ENCODE results near the gene LPP. TPM values are rescaled to one million over a fixed set of nuclear protein-coding genes. Genes with fewer than 3 reads are reported as not detected.

LPP gene
- total RNA-seq, 4 donors from 2014 or later, result 56.0 to 65.7 (median 58.1) TPM

DNA sequence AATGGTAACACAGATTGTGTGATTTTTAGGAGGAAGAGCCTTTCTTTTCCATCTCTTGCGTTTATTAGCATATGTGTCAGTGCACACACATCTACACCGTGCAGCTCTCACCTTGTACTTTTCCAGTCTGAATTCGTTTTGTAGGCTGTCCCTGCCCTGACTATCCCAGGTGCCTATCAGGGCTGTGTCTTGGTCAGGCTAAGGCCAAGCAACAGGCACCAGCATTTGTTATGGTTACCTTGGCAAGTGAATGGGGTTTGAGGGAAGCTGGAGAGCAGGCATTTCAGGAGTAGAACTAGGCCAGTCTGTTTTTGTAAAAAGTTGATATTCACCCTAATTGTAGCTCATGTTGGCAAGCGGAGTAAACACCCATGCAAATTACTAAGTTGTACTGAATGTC lies 528.4 kb downstream of the LPP start:
- Histone ChIP-seq H3K4me3 (no peak overlapping the region), H3K27me3 (no peaks in the 10 kb centered on the region), H3K9me3 (no peaks in the 10 kb centered on the region), H3K36me3 (no peaks in the 10 kb centered on the region), H3K27ac (peak overlapping the region; percentile 73 to 90 (median 78)), H3K4me1 (peaks cover 38 to 41% of the 10 kb centered on the region in 2 donors)
- TF ChIP-seq, protein P1, sequence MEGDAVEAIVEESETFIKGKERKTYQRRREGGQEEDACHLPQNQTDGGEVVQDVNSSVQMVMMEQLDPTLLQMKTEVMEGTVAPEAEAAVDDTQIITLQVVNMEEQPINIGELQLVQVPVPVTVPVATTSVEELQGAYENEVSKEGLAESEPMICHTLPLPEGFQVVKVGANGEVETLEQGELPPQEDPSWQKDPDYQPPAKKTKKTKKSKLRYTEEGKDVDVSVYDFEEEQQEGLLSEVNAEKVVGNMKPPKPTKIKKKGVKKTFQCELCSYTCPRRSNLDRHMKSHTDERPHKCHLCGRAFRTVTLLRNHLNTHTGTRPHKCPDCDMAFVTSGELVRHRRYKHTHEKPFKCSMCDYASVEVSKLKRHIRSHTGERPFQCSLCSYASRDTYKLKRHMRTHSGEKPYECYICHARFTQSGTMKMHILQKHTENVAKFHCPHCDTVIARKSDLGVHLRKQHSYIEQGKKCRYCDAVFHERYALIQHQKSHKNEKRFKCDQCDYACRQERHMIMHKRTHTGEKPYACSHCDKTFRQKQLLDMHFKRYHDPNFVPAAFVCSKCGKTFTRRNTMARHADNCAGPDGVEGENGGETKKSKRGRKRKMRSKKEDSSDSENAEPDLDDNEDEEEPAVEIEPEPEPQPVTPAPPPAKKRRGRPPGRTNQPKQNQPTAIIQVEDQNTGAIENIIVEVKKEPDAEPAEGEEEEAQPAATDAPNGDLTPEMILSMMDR (IDR thresholded peaks at IDR 0.05 in 4 of 5, conservative IDR thresholded peaks at IDR 0.05 in 1 of 5), result no peak
- TF ChIP-seq POLR2A (IDR thresholded peaks at IDR 0.05), result no peak
- DNase-seq (no peak), ATAC-seq (no peak)
- in situ Hi-C loops (cut with MboI; ENCODE audit: low sequenced_read_pairs in 4 of 4), result loop anchor here in 2 of 4 donors (10.0 to 25.0 kb wide), 2 partner anchors 272 to 945 kb away; partner anchors contain the start of gene BCL6 (in 1 of the 2)
- intact Hi-C loops (cut with DNase I; ENCODE audit: low total_unique reads), result loop anchor here (2.0 to 5.0 kb wide), 4 partner anchors 130 to 945 kb away; no protein-coding TSS in a partner anchor

DNA sequence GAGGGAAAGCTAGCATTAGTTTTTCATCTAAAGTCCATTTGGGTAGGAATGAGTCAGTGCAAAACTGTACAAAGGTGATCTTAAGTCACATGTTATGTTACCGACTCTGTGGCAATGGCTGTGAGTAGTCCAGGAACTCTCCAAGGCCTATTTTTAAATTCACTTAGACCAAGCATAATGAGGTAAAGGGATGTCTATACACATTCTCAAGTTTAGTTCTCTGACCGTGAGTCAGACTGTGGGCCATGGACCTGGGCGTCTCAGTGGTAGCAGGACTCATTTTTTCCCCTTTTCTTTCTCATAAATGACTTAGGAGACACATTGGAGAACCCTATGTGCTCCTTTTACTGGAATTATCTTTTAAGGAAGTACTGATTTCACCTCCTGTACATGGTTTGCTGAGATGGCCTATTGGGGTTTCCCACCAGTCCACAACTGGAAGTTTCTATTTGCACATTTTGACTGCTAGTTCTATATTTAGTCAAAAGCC lies 529.1 kb downstream of the LPP start:
- no peaks in the 10 kb centered on the region for H3K9me3 ChIP-seq
- no peaks in the 10 kb centered on the region for H3K27me3 ChIP-seq
- TF ChIP-seq, protein P1 (IDR thresholded peaks at IDR 0.05 in 4 of 5, conservative IDR thresholded peaks at IDR 0.05 in 1 of 5), result no peak
- TF ChIP-seq POLR2A (IDR thresholded peaks at IDR 0.05), result peak; percentile 32 to 73
- no peak overlapping the region for H3K4me3 ChIP-seq
- ATAC-seq, result peak; percentile 99 to 100
- H3K36me3 ChIP-seq, result no peaks in the 10 kb centered on the region
- in situ Hi-C loops (cut with MboI; ENCODE audit: low sequenced_read_pairs in 4 of 4), result loop anchor here in 2 of 4 donors (10.0 to 25.0 kb wide), 2 partner anchors 272 to 946 kb away; partner anchors contain the start of gene BCL6 (in 1 of the 2)
- peak overlapping the region; percentile 73 to 90 (median 78) for H3K27ac ChIP-seq
- H3K4me1 ChIP-seq, result peaks cover 40 to 44% of the 10 kb centered on the region in 2 donors
- intact Hi-C loops (cut with DNase I; ENCODE audit: low total_unique reads), result loop anchor here (2.0 to 5.0 kb wide), 4 partner anchors 131 to 946 kb away; no protein-coding TSS in a partner anchor
- peak; percentile 61 to 73 for DNase-seq

DNA sequence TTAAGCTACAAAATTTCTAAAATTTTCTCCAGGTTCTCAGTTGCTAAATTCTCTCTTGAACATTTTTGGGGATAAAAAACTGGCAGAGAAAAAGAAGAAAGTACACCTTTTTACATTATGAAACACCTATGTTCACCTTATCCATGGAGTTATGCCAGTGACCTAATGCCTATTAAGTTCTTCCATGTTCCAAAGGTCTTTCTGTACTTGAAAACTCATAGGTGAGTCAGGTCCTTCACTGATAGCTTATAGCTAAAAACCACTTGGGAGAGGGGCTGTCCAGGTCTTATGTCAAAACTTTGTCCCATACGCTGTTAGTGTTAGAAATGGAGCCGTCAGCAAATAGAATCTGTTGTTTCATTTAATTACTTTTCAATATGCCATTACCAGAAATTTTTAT lies 530.3 kb downstream of the LPP start:
- Histone ChIP-seq H3K4me1 (peaks cover 37 to 42% of the 10 kb centered on the region in 2 donors), H3K27ac (no peak overlapping the region), H3K27me3 (no peaks in the 10 kb centered on the region), H3K4me3 (no peak overlapping the region), H3K36me3 (no peaks in the 10 kb centered on the region), H3K9me3 (no peaks in the 10 kb centered on the region)
- ATAC-seq (no peak), DNase-seq (no peak)
- in situ Hi-C loops (cut with MboI; ENCODE audit: low sequenced_read_pairs in 4 of 4) (loop anchor here in 2 of 4 donors (10.0 to 25.0 kb wide), 2 partner anchors 271 to 947 kb away; partner anchors contain the start of gene BCL6 (in 1 of the 2)), intact Hi-C loops (cut with DNase I; ENCODE audit: low total_unique reads) (loop anchor here (5.0 kb wide), 3 partner anchors 132 to 947 kb away; no protein-coding TSS in a partner anchor)
- TF ChIP-seq, protein P1 (IDR thresholded peaks at IDR 0.05 in 4 of 5, conservative IDR thresholded peaks at IDR 0.05 in 1 of 5), result no peak
- no peak for TF ChIP-seq POLR2A (IDR thresholded peaks at IDR 0.05)

GRCh38 chr3:188685789-188686188 lies 531.8 kb downstream of the LPP start:
- H3K27ac ChIP-seq, result no peak overlapping the region
- H3K4me3 ChIP-seq, result no peak overlapping the region
- no peak for TF ChIP-seq POLR2A (IDR thresholded peaks at IDR 0.05)
- TF ChIP-seq, protein P1 (IDR thresholded peaks at IDR 0.05 in 4 of 5, conservative IDR thresholded peaks at IDR 0.05 in 1 of 5), result no peak
- ATAC-seq (no peak), DNase-seq (no peak)
- peaks cover 26 to 42% of the 10 kb centered on the region in 2 donors for H3K4me1 ChIP-seq
- no peaks in the 10 kb centered on the region for H3K36me3 ChIP-seq
- intact Hi-C loops (cut with DNase I; ENCODE audit: low total_unique reads) (loop anchor here (5.0 kb wide), 1 partner anchor 78 kb away; no protein-coding TSS in a partner anchor), in situ Hi-C loops (cut with MboI; ENCODE audit: low sequenced_read_pairs in 4 of 4) (loop anchor here in 2 of 4 donors (10.0 to 25.0 kb wide), 2 partner anchors 269 to 948 kb away; partner anchors contain the start of gene BCL6 (in 1 of the 2))
- H3K27me3 ChIP-seq, result no peaks in the 10 kb centered on the region
- no peaks in the 10 kb centered on the region for H3K9me3 ChIP-seq

Data from gastrocnemius medialis (tissue), 4 donors.